SK-MEL-5 (cell line): Measurements from ENCODE around the gene TTC27. TPM values are rescaled to one million over a fixed set of nuclear protein-coding genes. Genes with fewer than 3 reads are reported as not detected.
"Not testable (repeated sequence)": the region's sequence is repeated elsewhere in the genome, so short reads cannot be mapped to it uniquely, and the experiment has no call there.

Experiments
- DNase-seq: peaks from one replicate; pipeline ENCODE4 v3.0.0-alpha.2; 2016; ENCODE audit warnings: low read depth, low spot score
- in situ Hi-C: cut with HindIII; loops from 2 replicates; pipeline ENCODE4 v1.10.0; 2016; ENCODE audit warnings: low sequenced_read_pairs, high pct_unique_total_duplicates, low pct_unique_long_range_greater_than_20kb
- total RNA-seq: library from RNA; depleted of rRNA; stranded (reverse); fragments of >200 nt; shearing (Covaris generic); gene quantifications from 2 replicates; pipeline ENCODE4 v1.2.3, GENCODE V29; 2014

The TTC27 gene
- total RNA-seq, 1 experiment from 2014 or later = 28.7 TPM

- in situ Hi-C loops = no loop called here
- no peak for DNase-seq
Observed at GRCh38 chr2:32810909-32811495, 183.2 kb downstream of the TTC27 start.

- DNase-seq = no peak
Observed at GRCh38 chr2:32811696-32812095, 183.8 kb downstream of the TTC27 start.

GRCh38 chr2:32812316-32812715 lies 184.5 kb downstream of the TTC27 start:
- DNase-seq = peak; percentile 62

More at GRCh38 chr2:32811696-32812095, 183.8 kb downstream of the TTC27 start:
- in situ Hi-C loops = no loop called here

GRCh38 chr2:32820088-32820487 lies 192.2 kb downstream of the TTC27 start:
- in situ Hi-C loops = no loop called here
- DNase-seq = no peak

More at GRCh38 chr2:32812316-32812715, 184.5 kb downstream of the TTC27 start:
- in situ Hi-C loops = no loop called here

- in situ Hi-C loops = no loop called here
- DNase-seq = no peak
Observed at GRCh38 chr2:32820701-32821100, 192.9 kb downstream of the TTC27 start.

- in situ Hi-C loops = no loop called here
Observed at GRCh38 chr2:32824070-32824809, 196.4 kb downstream of the TTC27 start.

GRCh38 chr2:32825291-32825712 lies 197.5 kb downstream of the TTC27 start:
- peak; percentile 78 for DNase-seq
- in situ Hi-C loops = no loop called here

More at GRCh38 chr2:32824070-32824809, 196.4 kb downstream of the TTC27 start:
- peak; percentile 96 for DNase-seq

GRCh38 chr2:32830196-32830595 lies 202.3 kb downstream of the TTC27 start:
- in situ Hi-C loops = no loop called here
- DNase-seq = no peak

GRCh38 chr2:32832821-32833220 lies 205.0 kb downstream of the TTC27 start:
- in situ Hi-C loops = no loop called here
- DNase-seq = peak; percentile 62

- in situ Hi-C loops = no loop called here
- no peak for DNase-seq
Observed at GRCh38 chr2:32833709-32834108, 205.9 kb downstream of the TTC27 start.

GRCh38 chr2:32835148-32835547 lies 207.3 kb downstream of the TTC27 start:
- DNase-seq = no peak
- in situ Hi-C loops = no loop called here

GRCh38 chr2:32836933-32837332 lies 209.1 kb downstream of the TTC27 start:
- in situ Hi-C loops = no loop called here

GRCh38 chr2:32838418-32838817 lies 210.6 kb downstream of the TTC27 start:
- DNase-seq = no peak
- in situ Hi-C loops = no loop called here

More at GRCh38 chr2:32836933-32837332, 209.1 kb downstream of the TTC27 start:
- DNase-seq = no peak

- in situ Hi-C loops = no loop called here
- DNase-seq = no peak
Observed at GRCh38 chr2:32838949-32839348, 211.1 kb downstream of the TTC27 start.

GRCh38 chr2:32841931-32842898 lies 214.4 kb downstream of the TTC27 start:
- in situ Hi-C loops = no loop called here
- no peak for DNase-seq

GRCh38 chr2:32843699-32844098 lies 215.8 kb downstream of the TTC27 start:
- in situ Hi-C loops = no loop called here
- no peak for DNase-seq

- DNase-seq = peak; percentile 17
- in situ Hi-C loops = no loop called here
Observed at GRCh38 chr2:32844253-32844652, 216.4 kb downstream of the TTC27 start.

- DNase-seq, in situ Hi-C loops: not testable (repeated sequence)
Observed at GRCh38 chr2:32846274-32846673, 218.4 kb downstream of the TTC27 start.
